GM18526 (cell line): ENCODE results near the gene CCDC146.

Experiments
- POLR2A ChIP-seq: IDR thresholded peaks from 3 replicates; pipeline ENCODE4 v1.6.1; 2011; ENCODE audit not compliant: insufficient read length; ENCODE audit errors: extremely low read depth

CCDC146 gene

GRCh38 chr7:77208416-77208815, 86.0 kb downstream of the CCDC146 start:
- no peak for TF ChIP-seq POLR2A

GRCh38 chr7:77209479-77210139, 87.2 kb downstream of the CCDC146 start:
- TF ChIP-seq POLR2A = no peak

GRCh38 chr7:77216181-77216845, 93.9 kb downstream of the CCDC146 start:
- TF ChIP-seq POLR2A = no peak

GRCh38 chr7:77217474-77218185, 95.2 kb downstream of the CCDC146 start:
- TF ChIP-seq POLR2A = no peak

GRCh38 chr7:77222065-77222464, 99.7 kb downstream of the CCDC146 start:
- no peak for TF ChIP-seq POLR2A

GRCh38 chr7:77222819-77223218, 100.4 kb downstream of the CCDC146 start:
- TF ChIP-seq POLR2A = no peak

- TF ChIP-seq POLR2A = no peak
These were observed 100.8 kb downstream of the CCDC146 start for GRCh38 chr7:77223261-77223660.

GRCh38 chr7:77226357-77226839, 104.0 kb downstream of the CCDC146 start:
- TF ChIP-seq POLR2A = no peak

GRCh38 chr7:77232467-77232866, 110.1 kb downstream of the CCDC146 start:
- TF ChIP-seq POLR2A = no peak

GRCh38 chr7:77235276-77235675, 112.9 kb downstream of the CCDC146 start:
- no peak for TF ChIP-seq POLR2A

GRCh38 chr7:77238703-77239136, 116.3 kb downstream of the CCDC146 start:
- no peak for TF ChIP-seq POLR2A

GRCh38 chr7:77239471-77239870, 117.1 kb downstream of the CCDC146 start:
- no peak for TF ChIP-seq POLR2A

- TF ChIP-seq POLR2A = no peak
These were observed 119.7 kb downstream of the CCDC146 start for GRCh38 chr7:77242068-77242467.

GRCh38 chr7:77242554-77242953, 120.1 kb downstream of the CCDC146 start:
- no peak for TF ChIP-seq POLR2A

- no peak for TF ChIP-seq POLR2A
These were observed 122.0 kb downstream of the CCDC146 start for GRCh38 chr7:77244222-77244934.
